ENCODE results near the gene C19orf33. TPM values are rescaled to one million over a fixed set of nuclear protein-coding genes. Genes with fewer than 3 reads are reported as not detected.

The C19orf33 gene
- total and polyA plus RNA-seq, 2 of the 8 experiments (the other 6 are each of a cell fraction or from before 2014, with no cell fraction given): 6.0 to 36.0 TPM

DNA sequence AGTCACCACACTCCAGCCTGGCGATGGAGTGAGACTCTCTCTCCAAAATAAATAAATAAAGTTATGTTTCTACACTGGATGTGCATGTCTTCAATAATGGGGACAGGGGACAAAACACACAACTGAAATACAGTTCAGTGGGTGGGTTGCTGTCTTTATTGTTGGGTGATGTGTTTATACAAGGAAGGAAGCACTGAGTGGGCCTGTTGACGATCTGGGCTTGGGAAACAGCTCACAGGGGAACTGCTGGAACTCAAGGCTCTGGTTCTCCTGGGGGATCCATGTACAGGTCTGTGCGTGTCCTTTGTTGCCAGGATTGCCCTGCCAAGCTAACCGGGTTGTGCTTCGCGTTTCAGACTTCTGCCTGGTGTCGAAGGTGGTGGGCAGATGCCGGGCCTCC, 20.8 kb upstream of the C19orf33 start (continued):
- TF ChIP-seq, protein P1, sequence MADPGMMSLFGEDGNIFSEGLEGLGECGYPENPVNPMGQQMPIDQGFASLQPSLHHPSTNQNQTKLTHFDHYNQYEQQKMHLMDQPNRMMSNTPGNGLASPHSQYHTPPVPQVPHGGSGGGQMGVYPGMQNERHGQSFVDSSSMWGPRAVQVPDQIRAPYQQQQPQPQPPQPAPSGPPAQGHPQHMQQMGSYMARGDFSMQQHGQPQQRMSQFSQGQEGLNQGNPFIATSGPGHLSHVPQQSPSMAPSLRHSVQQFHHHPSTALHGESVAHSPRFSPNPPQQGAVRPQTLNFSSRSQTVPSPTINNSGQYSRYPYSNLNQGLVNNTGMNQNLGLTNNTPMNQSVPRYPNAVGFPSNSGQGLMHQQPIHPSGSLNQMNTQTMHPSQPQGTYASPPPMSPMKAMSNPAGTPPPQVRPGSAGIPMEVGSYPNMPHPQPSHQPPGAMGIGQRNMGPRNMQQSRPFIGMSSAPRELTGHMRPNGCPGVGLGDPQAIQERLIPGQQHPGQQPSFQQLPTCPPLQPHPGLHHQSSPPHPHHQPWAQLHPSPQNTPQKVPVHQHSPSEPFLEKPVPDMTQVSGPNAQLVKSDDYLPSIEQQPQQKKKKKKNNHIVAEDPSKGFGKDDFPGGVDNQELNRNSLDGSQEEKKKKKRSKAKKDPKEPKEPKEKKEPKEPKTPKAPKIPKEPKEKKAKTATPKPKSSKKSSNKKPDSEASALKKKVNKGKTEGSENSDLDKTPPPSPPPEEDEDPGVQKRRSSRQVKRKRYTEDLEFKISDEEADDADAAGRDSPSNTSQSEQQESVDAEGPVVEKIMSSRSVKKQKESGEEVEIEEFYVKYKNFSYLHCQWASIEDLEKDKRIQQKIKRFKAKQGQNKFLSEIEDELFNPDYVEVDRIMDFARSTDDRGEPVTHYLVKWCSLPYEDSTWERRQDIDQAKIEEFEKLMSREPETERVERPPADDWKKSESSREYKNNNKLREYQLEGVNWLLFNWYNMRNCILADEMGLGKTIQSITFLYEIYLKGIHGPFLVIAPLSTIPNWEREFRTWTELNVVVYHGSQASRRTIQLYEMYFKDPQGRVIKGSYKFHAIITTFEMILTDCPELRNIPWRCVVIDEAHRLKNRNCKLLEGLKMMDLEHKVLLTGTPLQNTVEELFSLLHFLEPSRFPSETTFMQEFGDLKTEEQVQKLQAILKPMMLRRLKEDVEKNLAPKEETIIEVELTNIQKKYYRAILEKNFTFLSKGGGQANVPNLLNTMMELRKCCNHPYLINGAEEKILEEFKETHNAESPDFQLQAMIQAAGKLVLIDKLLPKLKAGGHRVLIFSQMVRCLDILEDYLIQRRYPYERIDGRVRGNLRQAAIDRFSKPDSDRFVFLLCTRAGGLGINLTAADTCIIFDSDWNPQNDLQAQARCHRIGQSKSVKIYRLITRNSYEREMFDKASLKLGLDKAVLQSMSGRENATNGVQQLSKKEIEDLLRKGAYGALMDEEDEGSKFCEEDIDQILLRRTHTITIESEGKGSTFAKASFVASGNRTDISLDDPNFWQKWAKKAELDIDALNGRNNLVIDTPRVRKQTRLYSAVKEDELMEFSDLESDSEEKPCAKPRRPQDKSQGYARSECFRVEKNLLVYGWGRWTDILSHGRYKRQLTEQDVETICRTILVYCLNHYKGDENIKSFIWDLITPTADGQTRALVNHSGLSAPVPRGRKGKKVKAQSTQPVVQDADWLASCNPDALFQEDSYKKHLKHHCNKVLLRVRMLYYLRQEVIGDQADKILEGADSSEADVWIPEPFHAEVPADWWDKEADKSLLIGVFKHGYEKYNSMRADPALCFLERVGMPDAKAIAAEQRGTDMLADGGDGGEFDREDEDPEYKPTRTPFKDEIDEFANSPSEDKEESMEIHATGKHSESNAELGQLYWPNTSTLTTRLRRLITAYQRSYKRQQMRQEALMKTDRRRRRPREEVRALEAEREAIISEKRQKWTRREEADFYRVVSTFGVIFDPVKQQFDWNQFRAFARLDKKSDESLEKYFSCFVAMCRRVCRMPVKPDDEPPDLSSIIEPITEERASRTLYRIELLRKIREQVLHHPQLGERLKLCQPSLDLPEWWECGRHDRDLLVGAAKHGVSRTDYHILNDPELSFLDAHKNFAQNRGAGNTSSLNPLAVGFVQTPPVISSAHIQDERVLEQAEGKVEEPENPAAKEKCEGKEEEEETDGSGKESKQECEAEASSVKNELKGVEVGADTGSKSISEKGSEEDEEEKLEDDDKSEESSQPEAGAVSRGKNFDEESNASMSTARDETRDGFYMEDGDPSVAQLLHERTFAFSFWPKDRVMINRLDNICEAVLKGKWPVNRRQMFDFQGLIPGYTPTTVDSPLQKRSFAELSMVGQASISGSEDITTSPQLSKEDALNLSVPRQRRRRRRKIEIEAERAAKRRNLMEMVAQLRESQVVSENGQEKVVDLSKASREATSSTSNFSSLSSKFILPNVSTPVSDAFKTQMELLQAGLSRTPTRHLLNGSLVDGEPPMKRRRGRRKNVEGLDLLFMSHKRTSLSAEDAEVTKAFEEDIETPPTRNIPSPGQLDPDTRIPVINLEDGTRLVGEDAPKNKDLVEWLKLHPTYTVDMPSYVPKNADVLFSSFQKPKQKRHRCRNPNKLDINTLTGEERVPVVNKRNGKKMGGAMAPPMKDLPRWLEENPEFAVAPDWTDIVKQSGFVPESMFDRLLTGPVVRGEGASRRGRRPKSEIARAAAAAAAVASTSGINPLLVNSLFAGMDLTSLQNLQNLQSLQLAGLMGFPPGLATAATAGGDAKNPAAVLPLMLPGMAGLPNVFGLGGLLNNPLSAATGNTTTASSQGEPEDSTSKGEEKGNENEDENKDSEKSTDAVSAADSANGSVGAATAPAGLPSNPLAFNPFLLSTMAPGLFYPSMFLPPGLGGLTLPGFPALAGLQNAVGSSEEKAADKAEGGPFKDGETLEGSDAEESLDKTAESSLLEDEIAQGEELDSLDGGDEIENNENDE (IDR thresholded peaks at IDR 0.05; ENCODE audit: insufficient replicate concordance, low read length): no peak
- TF ChIP-seq JUN (IDR thresholded peaks at IDR 0.05; ENCODE audit: low read depth, low read length): no peak
- no peak for TF ChIP-seq BACH1 (IDR thresholded peaks at IDR 0.05; ENCODE audit: low read length)
- TF ChIP-seq ASH2L (IDR thresholded peaks at IDR 0.05; ENCODE audit: low read length): no peak

Data from H1 (cell line).